NCI-H1048 (cell line): ENCODE results near the gene OOSP2.
"Not testable (repeated sequence)": the region's sequence is repeated elsewhere in the genome, so short reads cannot be mapped to it uniquely, and the experiment has no call there.

ENCODE experiments used
- DNase-seq: peaks from one replicate; lab custom pipeline; 2025; lab: John Stamatoyannopoulos, UW

Gene OOSP2, protein sequence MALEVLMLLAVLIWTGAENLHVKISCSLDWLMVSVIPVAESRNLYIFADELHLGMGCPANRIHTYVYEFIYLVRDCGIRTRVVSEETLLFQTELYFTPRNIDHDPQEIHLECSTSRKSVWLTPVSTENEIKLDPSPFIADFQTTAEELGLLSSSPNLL

GRCh38 chr11:60040109-60040508 is at the start of gene OOSP2:
Gene OOSP2, plus strand, starts transcription at chr11:60040409. Its CDS starts 51 bp downstream, at chr11:60040460.
- DNase-seq = no peak

- DNase-seq = no peak
Measured at GRCh38 chr11:59990421-59990820, 49.8 kb upstream of the OOSP2 start.

DNA sequence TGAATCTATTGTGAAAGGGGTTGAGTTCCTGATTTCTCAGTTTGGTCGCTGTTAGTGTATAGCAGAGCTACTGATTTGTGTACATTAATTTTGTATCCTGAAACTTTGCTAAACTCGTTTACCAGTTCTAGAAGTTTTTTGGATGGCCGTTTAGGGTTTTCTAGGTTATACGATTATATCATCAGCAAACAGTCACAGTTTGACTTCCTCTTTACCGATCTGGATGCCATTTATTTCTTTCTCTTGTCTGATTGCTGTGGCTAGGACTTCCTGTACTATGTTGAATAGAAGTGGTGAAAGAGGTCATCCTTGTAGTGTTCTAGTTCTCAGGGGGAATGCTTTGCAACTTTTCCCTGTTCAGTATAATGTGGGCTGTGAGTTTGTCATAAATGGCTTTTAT is 47.8 kb upstream of the OOSP2 start:
- no peak for DNase-seq

- DNase-seq = no peak
Measured at GRCh38 chr11:59997800-59998199, 42.4 kb upstream of the OOSP2 start.

GRCh38 chr11:59999691-60000090 is 40.5 kb upstream of the OOSP2 start:
- DNase-seq = no peak

- DNase-seq = no peak
Measured at GRCh38 chr11:60003729-60004128, 36.5 kb upstream of the OOSP2 start.

DNA sequence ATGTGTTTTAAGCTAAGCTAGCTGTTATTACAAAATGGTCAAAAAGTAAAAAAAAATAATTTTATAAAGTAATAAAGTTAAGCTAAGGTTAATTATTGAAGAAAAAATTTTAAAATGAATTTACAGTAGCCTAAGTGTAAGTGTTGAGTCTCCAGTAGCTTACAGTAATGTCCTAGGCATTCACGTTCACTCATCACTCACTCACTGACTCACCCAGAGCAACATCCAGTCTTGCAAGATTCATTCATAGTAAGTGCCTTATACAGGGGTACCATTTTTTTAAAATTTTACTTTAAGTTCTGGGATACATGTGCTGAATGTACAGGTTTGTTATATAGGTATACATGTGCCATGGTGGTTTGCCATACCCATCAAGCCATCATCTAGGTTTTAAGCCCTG is 34.8 kb upstream of the OOSP2 start:
- no peak for DNase-seq

DNA sequence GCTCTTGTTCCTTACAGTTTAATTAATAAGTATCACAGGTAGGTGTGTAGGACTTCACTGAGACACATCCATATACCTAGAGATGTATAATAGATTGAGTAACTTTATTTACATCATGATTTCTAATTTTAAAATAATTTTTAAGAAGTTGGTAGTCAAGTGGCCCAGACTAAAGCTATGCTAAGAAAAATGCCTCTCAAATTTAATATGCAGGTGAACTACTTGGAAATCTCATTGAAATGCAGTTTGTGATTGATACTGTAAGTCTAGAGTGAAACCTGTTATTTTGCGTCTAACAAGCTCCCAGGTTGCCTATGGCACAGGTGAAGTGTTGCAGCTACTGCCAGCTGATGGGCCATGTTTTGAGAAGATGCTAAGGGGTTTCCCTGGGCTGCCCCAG is 23.3 kb upstream of the OOSP2 start, which contains the start of gene OOSP4B:
OOSP4B (plus strand) TSS at position 301 of the 400 bp plus-strand sequence.
- no peak for DNase-seq

DNA sequence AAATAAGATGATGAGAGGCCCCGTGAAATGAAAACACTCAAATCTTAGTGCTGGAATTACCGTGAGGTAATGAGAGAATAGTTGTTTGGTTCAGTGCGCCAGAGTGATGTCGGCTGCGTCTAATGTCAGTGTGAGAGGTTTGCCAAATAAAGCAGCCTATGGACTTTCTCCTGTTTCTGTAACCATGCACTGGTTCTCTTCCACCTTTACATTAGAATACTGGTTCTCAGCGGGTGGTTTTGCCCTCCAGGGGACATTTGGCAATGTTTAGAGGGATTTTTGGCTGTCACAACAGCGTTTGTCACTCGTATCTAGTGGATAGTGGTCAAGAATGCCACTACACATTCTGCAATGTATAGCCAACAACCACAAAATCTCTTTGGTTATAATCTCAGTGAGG is 22.2 kb upstream of the OOSP2 start:
- no peak for DNase-seq

GRCh38 chr11:60020376-60020775 is 19.8 kb upstream of the OOSP2 start:
- not testable (repeated sequence) for DNase-seq

DNA sequence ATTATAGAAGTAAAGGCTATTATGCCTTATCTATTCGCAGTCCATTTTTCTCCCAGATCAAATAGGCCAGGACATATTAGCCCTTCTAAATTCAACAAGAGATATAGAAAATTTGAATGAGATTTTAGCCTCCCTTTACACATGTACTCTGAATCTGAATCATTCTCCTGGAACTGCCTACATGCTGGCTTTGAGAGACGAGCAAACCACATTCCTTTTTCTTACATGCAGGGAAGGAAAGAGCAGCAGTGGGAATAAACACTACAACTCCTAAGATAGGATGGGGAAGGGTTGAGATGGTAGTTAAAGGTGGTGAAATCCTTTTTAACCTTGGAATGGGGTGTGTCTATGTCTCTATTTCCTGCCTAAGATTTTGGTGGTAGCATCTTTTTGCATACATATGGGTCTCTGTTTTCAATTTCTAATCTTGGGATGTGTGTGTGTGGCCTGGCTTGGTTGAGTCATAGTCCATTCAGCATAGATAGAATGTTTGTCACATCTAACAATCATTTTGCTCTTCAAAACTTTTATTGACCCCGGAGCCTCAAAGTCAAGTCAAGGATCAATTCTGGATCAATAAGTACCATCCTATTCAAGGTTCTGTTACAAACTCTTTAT is 11.1 kb upstream of the OOSP2 start:
- no peak for DNase-seq

DNA sequence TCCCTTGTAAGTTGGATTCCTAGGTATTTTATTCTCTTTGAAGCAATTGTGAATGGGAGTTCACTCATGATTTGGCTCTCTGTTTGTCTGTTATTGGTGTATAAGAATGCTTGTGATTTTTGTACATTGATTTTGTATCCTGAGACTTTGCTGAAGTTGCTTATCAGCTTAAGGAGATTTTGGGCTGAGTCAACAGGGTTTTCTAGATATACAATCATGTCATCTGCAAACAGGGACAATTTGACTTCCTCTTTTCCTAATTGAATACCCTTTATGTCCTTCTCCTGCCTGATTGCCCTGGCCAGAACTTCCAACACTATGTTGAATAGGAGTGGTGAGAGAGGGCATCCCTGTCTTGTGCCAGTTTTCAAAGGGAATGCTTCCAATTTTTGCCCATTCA is 10.2 kb downstream of the OOSP2 start:
- DNase-seq = not testable (repeated sequence)

GRCh38 chr11:60050839-60051238 is 10.6 kb downstream of the OOSP2 start:
- DNase-seq = not testable (repeated sequence)

DNA sequence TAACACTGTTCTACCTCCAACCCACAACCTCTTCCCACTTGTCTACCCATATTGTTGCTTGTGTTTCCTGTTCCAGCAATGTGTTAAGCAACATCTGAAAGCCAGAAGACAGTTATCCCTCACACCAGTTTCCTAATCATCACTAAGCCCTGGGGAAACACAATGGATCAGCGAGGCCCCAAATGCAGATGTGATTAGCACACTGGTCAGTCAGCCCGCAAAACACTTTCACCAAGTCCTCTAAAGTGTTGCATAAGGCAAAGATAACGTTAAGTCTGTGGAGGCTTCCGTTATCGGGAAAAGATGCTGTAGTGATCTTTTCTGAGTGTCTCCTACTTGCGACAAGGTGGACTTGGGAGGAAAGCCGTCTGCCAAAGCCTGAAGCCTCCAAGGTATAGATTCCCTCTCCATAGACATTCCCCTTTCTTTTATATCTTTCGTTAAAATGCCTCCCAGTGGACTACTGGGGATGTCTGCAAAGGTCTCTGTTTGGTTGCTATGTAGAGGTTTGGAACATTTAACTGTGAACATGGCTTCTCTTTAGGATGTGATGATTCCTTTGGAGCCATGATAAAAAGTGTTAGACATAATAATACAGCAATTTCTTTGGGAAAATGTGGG is 16.2 kb downstream of the OOSP2 start, which contains the start of gene MS4A3:
MS4A3 (plus strand) TSS at position 317 of the 621 bp plus-strand sequence. CDS start 4,496 bp downstream, outside the sequence.
- no peak for DNase-seq

- DNase-seq = no peak
Measured at GRCh38 chr11:60059052-60059451, 18.8 kb downstream of the OOSP2 start.

- DNase-seq = no peak
Measured at GRCh38 chr11:60059521-60060240, 19.5 kb downstream of the OOSP2 start.

- no peak for DNase-seq
Measured at GRCh38 chr11:60064111-60064510, 23.9 kb downstream of the OOSP2 start.

- no peak for DNase-seq
Measured at GRCh38 chr11:60065801-60066200, 25.6 kb downstream of the OOSP2 start.

GRCh38 chr11:60069450-60069849 is 29.2 kb downstream of the OOSP2 start:
- DNase-seq = no peak

- not testable (repeated sequence) for DNase-seq
Measured at GRCh38 chr11:60071644-60072043, 31.4 kb downstream of the OOSP2 start.

DNA sequence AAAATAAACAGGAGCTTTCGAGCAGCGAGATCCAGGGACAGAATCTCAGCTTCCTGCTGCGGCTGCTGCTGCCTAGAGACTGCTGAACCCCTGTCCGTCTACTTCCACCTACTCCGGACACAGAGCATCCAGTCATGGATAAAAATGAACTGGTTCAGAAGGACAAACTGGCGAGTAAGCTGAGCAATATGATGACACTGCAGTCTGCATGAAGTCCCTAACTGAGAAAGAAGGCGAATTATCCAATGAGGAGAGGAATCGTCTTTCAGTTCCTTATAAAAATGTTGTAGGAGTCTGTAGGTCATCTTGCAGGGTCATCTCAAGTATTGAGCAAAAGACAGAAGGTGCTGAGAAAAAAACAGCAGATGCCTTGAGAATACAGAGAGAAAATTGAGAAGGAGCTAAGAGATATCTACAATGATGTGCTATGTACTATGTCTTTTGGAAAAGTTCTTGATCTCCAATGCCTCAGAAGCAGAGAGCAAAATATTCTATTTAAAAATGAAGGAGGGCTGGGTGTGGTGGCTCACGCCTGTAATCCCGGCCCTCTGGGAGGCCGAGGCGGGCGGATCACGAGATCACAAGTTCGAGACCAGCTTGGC is 37.1 kb downstream of the OOSP2 start:
- DNase-seq = no peak

GRCh38 chr11:60077981-60078380 is 37.8 kb downstream of the OOSP2 start:
- no peak for DNase-seq
